Nasal cavity respiratory epithelium epithelial cell of viscerocranial mucosa (primary cell): ENCODE results near the gene FHDC1. TPM values are rescaled to one million over a fixed set of nuclear protein-coding genes. Genes with fewer than 3 reads are reported as not detected.

ENCODE experiments used
- total RNA-seq: library from RNA; depleted of rRNA; stranded (reverse); fragments of >200 nt; gene quantifications from 2 replicates; pipeline ENCODE4 v1.2.3, GENCODE V29; 2014

The FHDC1 gene
- total RNA-seq, result 1.7 and 11.4 TPM in 2 replicates

GRCh38 chr4:152935631-152936445 lies at the start of gene FHDC1:
FHDC1 (plus strand) TSS chr4:152936323; CDS start chr4:152943058, 6,735 bp downstream.

Other genes with a start within 250 kb of the FHDC1 start
- gene TIGD4, start 156.6 kb upstream of the FHDC1 start, total RNA-seq, result under 0.01 and 0.28 TPM in 2 replicates
- gene ARFIP1, start 156.4 kb upstream of the FHDC1 start, total RNA-seq, result 48.4 and 49.9 TPM in 2 replicates